ENCODE results near the gene SEMG2.

SEMG2 gene

DNA sequence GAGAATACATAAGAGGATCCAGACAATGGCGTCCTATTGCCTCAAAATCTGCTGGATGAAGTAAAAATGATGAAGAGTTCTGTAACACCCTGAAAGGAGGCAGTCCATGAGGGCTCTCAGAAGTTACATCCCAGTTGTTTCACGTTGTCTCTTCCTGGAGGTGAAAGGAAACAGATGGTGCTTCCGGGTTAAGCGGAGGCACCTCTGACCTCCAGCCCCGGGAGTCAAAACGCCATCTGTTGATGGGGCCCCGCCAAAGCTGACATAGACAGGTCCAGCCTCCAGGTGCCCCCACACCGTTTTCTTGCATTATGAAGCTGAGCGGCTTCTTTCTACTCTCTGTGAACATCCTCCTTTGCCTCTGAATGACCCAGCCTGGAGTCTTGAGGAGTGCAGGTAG is 9.5 kb downstream of the SEMG2 start:
- no peak for DNase-seq

DNA sequence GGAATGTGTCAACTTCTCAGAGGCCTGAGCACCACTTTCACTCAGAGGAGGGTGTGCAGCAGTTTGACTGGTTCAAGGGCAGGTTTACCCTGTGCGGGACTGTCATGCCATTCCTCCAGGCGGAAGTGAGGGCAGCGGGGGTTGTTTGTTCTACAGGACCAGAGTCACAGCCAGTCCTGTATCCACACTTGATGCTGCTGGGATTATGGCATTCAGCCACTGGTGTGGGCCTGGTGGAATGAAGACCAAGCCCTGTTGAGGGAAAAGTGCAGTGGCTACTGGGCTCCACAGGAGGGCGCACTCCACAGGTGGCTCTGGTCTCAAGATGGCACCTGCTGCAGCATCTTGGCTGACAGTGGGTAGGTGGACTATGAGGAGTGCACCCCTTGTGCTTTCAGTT is 14.8 kb downstream of the SEMG2 start:
- DNase-seq: no peak

DNA sequence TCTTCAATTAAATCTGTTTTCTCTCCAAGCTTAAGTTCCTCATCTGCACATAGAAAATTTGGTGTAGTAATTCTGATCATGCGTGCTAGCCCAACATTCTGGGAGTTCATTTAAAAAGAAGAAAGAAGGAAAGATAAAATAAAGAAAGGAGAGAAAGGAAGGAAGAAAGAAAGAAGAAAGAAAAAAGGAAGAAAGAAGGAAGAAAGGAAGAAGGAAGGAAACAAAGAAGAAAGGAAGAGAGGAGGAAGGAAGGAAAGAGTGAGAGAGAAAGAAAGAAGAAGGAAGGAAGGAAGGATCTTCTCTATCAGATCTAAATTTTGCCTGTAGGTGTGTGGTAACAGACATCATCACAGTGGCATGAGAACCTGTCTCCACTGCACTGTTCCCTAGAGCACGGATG is 17.0 kb downstream of the SEMG2 start:
- DNase-seq: no peak

DNA sequence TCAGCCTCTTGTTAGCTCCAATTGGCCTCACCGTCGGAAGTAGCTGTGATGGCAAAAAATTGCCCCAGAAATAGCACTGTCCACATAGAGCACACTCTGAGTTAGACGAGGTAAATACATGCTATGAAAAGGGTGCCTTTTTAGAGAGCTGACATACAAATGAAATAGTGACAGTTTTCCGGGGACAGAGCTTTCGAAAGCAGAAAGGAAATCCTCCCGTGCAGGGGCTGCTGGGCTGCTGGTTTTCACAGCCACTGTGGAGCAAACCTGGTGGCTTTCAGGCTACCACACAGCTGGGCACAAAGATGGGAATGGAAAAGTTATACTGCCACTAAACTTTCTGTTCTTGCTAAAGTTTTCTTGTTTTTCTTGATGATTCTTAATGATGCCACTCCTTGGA is 24.9 kb downstream of the SEMG2 start:
- no peak for DNase-seq

DNA sequence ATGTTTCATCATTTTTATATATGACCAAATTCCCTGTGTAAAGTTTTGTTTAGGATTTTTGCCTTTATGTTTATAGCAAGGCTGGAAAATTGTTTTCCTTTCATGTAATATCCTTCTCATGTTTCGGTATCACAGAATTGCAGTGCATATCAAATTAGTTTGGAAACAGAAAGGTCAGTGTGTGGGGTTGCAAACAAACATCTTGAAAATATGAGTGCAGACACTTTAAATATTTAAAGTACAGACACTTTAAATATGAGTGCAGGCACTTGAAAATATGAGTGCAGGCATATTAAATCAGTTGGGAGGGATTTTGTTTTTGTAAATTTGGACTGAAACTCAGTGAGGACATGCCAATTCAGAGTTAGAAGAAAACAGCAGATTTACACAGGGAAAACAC is 26.7 kb downstream of the SEMG2 start:
- no peak for DNase-seq

DNA sequence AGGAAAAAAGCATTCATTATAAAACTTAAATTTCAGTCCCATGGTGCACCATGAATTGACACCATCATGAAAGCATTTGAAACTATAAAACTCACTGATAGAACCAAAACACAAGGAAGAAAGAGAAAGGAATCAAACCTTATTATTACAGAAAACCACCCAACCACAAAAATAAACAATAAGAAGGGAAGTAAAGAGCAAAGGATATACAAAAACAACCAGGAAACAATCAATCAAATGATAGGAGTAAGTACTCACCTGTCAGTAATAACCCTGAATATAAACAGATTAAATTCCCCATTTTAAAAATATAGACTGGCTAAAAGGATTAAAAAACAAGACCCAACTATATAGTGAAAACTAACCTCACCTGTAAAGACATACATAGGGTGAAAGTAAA is 27.4 kb downstream of the SEMG2 start:
- no peak for DNase-seq

DNA sequence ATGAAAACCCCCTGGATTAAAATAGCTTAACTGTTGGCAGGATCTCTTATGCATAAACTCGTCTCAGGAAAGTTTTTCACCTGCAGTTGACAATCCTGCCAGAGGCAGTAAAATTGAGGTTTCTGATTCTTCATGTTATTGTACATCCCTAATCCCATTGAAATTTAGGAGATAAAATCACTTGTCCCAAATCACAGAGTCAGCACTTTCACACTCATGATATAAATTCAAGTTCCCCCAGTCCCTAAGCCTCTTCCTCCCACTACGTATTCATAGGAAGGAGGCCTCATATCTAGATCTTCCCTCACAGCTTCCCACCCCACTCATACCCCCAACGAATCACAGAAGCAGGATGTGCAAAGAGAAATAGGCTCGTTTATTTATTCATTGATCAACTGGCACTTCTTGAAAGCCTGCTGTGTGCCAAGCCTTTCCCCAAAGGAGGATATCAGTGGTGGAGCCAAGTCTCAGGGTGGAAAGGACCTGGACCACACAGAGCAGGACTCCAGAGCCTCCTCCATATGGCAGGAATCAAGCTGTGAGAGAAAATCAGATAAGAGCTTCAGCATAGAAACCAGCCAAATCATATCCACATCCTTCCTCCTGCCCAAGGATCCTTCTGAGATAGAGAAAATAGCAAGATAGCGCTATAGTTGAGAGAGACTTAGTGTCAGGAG is 30.8 kb downstream of the SEMG2 start:
- no peak for DNase-seq

DNA sequence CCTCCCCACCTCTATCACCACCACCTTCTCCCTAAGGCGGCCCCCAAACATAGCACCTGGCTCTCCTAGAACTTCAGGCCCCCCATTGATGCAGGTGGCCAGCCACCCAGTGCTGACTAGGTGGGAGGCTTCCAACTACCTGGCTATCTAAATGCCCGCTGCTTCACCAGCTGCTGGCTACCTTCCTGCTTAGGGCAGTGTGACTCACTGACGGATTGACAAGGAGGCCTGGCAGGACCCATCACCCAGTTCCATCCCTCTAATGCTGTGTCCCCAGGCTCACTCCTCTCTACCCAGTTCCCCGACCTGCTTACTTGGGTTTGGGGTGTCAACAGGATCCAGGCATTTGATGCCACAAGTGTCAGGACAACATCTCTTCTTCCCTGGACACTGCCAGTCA is 32.1 kb downstream of the SEMG2 start:
- DNase-seq: no peak

DNA sequence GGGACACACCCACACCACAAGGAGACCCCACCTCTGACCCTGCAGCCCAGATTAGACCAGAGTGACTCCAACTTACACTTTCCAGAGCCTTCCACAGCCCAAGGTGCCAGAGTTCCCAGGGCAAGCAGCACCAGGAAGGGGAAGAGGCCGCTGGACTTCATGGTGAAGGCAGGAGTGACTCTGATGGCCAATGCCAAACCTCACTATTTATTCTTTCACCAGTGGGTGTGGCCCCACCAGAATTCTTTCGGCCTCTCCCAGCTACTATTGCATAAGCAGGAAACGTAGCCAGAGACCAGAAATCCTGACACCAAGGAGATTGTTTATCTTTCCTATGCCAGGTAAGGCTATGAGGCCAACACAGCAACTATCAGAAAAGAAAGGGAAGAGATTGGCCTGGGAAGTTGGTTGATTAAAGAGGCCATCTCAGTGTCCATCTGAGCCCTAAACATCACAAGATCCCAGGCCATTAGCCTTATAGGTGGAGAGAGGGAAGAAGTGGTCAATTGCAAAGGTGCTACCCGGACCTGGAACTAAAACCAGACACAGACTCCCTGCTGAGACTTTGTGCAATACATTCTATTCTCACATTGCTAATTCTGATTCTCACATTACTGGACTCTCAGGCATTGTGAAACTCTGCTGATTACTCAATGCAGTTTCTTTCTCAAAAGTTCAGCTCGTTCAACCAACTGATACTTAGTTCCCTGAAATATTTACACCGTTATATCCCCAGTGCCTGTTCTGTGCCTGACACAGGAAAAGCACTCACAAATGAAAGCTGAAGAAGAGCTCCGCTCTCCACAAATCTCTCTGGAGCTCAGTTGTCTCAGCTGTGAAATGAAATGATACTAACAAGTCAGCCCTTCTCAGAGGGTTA is 33.5 kb downstream of the SEMG2 start, which contains the start of gene SLPI:
Gene SLPI (minus strand): TSS at position 182 of the 880 bp plus-strand sequence. CDS start 21 bp downstream, at position 161.
- peak; percentile 7 for DNase-seq

DNA sequence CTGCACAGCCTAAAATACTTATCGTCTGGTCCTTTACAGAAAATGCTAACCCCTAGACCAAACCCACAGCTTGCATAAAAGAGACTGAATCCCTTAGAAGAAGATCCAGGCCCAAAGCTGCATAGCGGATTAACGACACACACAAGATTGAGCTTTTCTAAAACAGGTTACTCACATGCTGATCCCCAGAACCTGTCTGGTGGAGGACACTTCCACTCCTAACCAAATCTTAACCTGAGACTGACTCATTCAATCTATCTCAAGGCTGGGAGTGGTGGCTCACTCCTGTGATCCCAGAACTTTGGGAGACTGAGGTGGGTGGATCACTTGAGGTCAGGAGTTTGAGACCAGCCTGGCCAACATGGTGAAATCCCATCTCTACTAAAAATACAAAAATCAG is 36.0 kb downstream of the SEMG2 start:
- DNase-seq: no peak

DNA sequence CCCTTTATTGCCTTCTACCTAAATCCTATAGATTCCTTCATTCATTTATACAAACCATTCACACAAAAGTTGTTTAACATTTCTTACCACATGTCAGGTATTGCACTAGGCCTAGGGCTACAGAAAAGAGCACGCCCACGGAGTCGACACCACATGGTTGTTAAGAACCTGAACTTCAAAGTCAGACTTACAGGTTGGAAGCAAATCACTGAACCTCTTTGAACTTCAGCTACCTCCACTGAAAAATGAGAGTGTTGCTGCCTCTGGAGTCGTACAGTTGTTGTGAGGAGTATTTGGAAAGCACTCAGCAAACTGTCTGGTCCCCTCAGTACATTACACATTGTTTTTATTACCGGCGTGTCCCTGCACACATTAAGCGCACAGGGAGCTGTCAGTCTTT is 36.5 kb downstream of the SEMG2 start:
- no peak for DNase-seq

DNA sequence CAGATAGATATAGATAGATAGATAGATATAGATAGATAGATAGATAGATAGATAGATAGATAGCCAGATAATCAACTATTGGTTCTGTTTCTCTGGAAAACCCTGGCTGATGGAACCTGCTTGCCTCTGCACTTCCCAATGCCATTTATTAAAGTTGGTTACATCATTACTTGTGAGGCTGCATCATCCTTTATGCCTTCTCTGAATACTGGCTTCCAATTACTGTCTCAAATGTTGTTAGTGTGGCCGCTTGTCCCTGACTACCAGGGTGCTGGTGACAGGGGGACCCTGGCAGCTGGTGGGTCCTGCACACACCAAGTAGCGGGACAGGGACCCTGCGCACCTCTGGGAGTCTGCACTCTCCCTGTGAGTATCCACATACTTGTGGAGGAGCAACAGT is 37.1 kb downstream of the SEMG2 start:
- DNase-seq: no peak

DNA sequence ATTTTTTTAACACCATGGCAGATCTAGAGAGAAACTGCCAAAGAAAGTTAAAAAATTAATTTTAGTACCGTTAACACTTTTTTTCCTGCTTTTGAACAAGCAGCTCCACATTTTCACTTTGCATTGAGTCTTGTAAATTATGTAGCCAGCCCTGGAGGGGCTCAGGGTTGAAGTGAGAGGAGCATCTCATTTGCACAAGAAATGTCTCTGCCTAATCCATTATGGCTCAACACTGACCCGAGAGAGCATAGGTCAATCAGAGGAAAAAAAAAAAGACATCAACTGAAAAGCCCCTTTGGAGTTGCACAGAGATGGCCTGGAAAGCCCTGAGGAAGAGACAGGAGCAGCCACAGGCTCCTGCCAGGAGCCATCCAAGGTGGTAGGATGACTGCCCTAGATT is 37.5 kb downstream of the SEMG2 start:
- no peak for DNase-seq

DNA sequence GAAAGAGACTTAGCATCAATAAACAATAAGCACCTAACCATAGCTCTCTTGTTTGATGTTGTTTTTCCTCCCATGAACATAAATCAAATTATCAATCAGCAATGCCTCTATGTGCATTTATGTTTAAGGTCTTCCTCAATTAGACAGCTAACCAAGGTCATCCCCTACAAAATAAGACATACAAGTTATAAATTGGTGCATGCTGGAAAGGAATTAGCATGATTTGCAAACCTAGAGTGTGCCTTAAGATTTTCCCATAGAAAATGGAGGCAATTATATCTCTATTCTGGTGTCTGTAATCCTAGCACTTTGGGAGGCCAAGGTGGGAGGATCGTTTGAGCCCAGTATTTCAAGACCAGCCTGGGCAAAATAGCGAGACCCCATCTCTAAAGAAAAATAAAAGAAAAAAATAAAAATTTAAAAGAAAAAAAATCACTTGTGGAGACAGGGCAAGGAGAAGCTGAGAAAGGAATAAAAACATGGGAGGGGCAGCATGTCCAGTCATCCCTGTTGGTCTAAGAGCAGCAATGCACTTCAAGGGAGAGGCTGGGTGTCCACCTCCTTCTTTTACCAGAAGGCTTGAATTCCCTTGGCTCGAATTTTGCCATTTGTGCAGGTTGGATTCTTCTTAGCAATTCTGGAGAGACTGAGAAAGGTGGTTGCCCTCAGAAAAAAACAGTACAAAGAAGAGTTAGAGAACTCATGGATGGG is 42.5 kb downstream of the SEMG2 start:
- DNase-seq: no peak

DNA sequence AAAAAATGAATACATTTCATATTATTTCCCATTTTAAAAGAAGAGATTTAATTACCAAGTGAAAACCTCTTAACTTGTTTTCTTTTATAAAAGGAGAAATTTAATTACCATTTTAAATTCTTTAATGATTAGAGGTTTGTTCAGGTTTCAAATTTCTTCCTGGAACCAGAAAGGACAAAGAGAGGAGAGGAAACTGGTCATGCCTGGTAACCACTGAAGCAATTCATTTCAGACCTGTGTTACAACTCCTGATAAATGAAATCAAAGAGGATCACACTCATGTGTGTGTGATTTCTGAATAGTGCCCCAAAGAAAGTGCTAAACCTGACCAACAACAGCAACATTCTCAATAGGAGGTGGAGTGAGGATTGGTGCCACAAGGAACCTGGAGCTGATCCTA is 45.8 kb downstream of the SEMG2 start:
- DNase-seq: no peak

DNA sequence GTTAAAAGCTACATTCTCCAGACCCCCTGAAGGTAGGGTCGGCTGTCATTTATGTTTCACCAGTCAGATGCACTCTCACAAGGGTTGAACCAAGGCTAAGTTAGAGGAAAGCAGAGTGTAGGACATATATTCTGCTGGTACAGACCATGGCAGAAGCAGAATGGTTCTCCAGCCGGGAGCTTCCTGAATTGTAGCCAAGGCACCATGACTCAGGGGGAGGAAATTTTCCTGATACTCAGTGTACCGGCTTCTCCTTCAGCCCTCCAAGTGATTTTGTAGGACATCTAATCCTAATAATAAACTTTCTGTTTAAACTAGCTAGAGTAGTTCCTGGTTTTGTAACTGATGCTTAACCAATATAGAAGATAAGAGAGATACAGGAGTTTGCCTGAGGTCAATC is 47.4 kb downstream of the SEMG2 start:
- DNase-seq: no peak

DNA sequence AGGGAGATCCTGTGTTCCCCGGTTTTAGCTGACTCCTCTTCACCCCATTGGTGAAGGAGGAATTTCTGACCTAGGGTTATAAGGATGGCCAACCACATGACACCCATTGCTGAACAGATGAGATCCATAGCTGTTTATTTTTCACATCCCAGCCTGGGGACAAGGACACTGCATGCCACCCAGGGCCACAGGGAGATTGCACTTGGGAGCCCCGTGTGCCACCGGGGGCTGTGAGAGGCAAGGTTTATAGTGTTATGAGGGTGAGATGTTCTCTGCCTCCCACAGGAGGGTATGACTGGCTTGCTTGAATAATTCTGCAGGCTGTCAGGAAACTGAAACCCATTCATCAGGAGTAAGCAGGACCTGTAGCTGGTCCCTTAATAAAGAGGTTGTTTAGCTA is 47.9 kb downstream of the SEMG2 start:
- no peak for DNase-seq

DNA sequence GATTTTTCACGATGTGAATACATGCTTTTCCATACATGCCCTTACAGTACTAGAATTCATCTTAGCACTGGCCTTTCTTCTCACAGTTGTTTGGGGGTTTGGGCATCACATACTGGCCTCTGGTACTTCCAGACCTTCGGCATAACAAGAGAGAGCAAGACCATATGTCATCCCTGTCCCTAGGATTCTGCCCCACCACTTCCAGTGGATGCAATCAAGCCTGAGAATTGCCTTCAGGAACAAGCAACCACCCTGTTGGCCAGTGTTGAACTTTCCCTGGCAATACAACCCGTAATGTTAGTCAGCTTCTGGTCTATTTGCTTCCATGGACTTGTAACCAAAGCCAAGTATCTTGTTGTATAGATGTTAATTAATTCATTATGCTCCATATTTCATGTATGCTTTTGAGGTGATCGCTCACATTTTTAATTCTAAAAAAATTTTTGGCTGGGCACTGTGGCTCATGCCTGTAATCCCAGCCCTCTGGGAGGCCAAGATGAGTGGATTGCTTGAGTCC is 48.6 kb downstream of the SEMG2 start:
- no peak for DNase-seq
